NOMO-1 treated with dmso at 0.1 percent for 144 hours (cell line): ENCODE measurements around the gene NOTUM.
"Not testable (repeated sequence)": the region's sequence is repeated elsewhere in the genome, so short reads cannot be mapped to it uniquely, and the experiment has no call there.

Source experiments
- DNase-seq: peaks from one replicate; lab custom pipeline; 2025; ENCODE audit not compliant: unreplicated experiment; lab: John Stamatoyannopoulos, UW

Gene NOTUM

DNA sequence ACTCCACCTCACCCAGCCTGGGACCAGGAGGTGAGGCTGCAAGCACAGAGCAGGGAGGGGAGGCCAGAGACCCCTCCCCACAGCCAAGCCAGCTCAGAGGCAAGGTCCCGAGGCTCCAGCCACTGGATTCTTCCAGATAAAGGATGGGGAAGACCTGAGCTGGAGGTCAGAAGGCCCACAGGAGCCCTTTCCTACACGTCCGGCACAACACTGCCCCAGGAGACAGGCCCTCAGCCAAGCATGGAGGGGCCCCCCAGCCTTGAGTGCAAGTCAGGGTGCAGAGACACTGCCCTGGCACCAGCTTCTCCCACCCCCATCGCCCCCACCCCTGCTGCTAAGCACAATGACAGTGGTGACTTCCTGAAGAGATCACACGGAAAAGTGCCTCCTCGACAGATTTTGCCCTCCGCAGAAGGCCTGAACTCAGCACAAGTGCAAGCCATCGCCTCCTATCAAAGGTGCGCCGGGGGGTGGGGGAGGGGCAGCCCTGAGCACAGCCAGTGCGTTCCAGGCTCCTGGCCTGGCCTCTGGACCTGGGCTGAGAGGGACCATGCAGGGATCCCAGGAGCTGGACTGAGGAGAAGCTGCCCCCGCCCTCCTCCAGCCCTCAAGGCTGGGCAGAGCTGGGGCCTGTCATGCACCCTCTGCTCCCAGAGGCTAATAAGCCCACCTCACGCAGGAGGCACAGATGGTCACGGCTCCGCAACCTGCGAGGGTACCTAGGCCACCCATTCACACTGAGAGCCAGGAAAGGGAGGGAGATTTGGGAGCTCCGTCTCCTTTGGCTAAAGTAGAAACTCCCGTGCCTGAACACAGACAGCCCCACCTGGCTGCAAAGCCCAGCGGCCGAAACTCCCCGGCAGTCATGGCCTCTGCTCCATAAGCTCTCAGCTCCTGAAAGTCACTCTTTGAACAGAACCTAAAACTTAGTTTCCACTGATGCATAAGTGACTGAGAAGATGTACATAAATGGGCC, 36.1 kb downstream of the NOTUM start:
- DNase-seq = no peak

DNA sequence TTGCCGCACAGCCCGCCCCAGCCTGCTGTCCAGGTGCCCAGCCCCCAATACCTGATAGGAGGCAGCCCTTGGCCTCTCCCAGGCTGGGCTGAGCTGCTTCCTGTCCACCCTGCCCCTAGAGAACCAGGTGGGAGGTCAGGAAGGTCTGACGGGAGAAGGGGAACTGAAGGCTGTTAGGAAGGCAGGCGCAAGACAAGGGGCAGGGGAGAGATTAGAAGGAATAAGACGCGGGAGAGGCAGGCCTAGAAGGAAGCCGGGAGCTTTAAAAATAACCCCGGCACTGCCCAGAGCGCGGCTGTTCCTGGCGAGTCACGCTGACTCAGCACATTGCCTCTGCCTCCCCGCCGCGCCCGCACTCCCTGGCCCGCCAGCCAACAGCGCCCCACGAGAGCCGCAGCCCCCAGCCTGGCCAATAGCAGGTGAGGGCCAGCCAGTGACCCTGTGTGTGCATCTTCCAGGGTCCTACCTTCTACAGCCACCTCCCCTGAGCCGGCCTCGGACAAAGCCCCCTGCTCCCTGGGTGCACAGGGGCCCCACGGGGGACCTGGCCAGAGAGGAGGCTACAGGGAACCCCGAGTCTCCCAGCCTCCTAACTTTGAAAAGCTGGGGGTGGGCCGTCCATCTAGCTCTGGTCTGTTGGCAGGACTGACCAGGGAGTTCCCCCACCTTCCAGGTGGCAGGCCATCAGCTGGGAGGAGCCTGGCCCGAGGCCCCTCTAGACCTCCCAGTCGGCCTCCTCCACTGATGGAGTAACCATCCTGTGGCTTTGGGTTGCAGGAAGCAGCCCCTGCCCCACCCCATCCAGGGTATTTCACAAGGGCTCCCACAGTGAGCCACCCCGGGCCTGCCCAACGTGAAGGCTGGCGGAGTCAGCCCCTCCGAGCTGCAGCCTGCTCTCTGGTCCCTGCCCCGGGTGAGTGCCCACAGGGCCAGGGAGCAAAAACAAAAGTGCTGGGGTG, 37.4 kb downstream of the NOTUM start:
- peak; percentile 80 for DNase-seq

GRCh38 chr17:81922566-81923301, 38.3 kb downstream of the NOTUM start:
- peak; percentile 76 for DNase-seq

GRCh38 chr17:81921996-81922565, 38.9 kb downstream of the NOTUM start:
- DNase-seq = no peak

GRCh38 chr17:81921537-81921862, 39.5 kb downstream of the NOTUM start:
- no peak for DNase-seq

DNA sequence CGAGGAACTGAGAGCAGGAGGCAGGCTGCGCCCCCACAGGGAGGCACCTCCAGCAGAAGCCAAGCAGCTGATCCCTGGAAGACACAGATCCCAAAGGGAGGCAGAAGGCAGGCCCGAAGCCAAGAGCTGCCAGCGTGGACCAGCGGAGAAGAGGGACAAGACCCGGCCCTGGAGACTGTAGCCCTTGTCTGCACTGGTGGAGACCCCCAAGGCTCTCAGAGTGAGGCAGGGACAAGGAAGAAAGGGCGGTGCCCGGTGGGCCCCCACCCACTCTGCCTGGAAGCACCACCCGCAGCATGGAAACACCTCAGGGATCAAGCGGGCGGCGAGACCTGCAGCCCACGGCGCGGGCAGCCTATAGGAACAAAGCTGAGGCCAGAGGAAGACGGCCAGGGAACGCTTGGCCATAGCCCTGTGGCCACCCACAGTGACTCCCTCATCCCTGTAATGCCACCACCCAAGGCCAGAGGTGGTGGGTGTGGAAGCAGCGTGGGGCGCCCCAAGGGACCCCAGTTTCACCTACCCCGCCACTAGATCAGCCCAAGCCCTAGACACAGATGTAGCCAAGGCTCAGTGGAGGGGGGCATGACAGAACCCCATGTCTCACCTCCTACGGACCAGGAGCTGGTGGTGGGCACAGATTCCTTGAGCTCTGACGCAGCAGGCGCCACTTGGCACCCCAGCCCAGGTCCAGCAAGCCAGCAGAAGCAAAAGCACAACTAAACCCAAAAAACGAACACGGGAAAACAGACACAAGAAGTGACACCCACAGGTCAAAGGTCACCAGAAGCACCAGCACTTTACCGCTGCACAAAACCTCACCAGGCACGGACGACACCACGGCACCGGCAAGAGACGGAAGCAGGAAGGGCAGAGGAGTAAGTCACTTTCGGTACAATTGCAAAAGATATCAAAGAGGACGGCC, 40.1 kb downstream of the NOTUM start:
- peak; percentile 88 for DNase-seq

DNA sequence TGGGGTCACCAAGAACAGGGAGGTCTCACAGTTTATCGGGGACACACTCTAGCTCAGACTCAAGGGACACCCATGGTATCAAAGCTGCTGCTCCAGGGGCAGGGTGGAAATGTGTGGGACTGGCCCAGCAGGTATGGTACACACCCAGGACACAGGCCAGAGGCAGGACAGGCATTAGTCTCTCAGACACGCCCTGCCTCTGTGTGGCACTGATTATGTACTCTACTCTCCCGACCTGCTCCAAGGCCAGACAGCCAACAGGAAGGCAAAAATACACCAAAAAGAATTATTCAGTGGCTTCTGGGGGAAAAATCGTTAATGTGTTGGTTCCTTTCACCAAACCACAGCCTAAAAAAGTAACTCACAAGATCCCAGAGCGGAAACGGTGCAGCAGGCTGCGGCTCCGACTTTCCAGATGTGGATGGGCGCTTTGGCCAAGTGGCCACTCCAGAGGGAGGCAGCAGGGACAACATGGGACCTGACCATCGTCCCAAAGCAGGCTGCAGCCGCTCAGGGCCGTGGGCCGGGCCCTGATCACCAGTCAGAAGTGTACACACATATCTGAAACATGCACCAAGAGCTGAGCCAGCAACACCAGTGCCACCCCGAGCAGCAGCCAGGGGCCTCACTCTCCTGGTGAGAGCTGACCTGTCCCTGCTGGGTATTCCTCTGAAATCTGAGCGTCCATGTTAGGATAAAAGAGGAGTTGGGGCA, 42.0 kb downstream of the NOTUM start:
- no peak for DNase-seq

DNA sequence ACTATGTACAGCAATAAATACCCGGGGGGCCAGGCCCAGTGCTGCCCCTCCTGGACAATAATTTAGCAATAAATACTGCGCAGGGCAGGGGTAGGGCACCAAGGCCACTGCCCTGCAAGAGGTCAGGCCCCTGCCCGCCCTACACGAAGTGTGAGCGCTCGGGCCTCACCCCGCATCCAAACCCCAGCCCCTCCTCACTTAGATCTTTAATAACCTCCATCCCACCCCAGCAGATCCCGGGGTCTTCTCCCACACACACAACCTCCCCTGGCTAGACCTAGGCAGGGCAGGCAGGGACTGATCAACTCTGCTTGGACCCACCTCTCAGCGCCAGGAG, 42.7 kb downstream of the NOTUM start:
- DNase-seq = not testable (repeated sequence)

- peak; percentile 80 for DNase-seq
These were observed 43.2 kb downstream of the NOTUM start, which contains the start of gene SIRT7 for GRCh38 chr17:81917565-81918332. TSS of gene SIRT7 (minus strand) at chr17:81918176. CDS start at chr17:81918131, 45 bp downstream.

DNA sequence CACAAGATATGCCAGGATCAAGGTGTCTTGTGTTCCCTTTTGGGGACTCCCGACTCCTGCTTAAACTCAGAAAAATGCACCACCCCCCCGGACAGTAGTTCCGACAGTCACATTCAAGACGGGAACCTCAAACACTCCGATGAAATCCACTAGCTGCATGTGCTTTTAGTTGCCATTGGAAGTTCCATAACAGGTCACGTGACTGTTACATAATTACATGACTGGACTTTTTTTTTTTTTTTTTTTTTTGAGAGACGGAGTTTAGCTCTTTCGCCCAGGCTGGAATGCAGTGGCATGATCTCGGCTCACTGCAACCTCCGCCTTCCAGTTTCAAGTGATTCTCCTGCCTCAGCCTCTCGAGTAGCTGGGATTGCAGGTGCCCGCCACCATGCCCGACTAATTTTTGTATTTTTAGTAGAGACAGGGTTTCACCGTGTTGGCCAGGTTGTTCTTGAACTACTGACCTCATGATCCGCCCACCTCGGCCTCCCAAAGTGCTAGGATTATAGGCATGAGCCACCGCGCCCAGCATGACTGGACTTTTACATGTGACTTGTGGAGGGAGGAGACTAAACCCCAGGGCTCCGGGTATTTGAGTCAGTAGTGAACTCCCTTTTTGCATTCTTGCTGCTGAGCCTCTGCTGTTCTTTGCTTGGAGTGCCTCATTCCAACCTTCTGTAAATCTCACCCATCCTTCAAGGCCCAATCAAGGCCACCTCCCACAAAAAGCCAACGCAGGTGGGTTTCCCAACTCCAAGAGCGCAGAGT, 44.6 kb downstream of the NOTUM start:
- no peak for DNase-seq

- no peak for DNase-seq
These were observed 45.7 kb downstream of the NOTUM start for GRCh38 chr17:81915331-81915730.

GRCh38 chr17:81914103-81914850, 46.7 kb downstream of the NOTUM start:
- no peak for DNase-seq

GRCh38 chr17:81913394-81914102, 47.4 kb downstream of the NOTUM start:
- DNase-seq = no peak

DNA sequence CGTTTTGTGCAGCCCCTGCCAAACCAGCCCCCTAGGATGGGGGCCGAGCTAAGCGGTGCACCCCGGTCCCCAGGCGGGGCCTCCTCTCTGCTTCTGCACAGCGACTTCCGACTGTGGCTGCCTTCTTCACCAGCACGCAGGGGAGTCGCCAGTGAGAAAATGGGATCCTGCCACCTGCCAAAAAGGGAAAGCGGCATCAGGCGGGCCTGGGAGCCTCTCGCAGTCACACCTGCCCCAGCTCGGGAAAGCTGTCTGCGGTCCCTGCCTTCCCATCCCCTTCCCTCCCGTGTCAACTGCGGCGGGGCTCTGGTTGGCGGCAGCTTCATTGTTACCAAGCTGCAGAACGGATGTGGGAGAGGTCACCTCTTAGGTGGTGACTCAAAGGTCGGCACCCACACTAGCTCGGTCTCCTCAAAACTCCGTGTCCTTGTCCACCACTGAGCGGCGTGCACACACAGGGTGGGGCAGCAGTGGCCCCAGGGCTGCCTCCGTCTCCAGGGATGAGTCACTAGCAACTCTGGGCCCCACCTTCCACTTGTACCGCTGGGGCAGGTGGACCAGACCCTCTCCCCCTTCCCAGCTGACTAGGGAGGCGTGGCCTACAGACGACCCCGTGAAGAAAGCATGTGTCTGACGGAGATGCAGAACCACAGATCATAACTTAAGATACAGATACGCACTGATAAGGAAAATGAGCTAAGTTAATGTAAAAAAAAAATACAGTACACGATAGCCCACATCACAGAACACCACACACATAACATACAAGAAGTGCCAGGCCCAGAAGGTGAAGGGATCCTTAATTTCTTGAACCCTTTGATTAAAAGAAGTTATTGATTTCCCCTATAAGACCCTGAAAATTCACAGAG, 48.3 kb downstream of the NOTUM start:
- DNase-seq = no peak

GRCh38 chr17:81911969-81912368, 49.0 kb downstream of the NOTUM start:
- DNase-seq = no peak
